Natural killer cell (primary cell): Measurements from ENCODE around the gene FMN1. TPM values are rescaled to one million over a fixed set of nuclear protein-coding genes. Genes with fewer than 3 reads are reported as not detected.

Experiments used
- ATAC-seq, 3 donors: fragments of 150-1000 bp in 2 of 3; fragments of 200-7000 bp in 1 of 3; cut with Tn5 transposase; 1 replicate in 1 of 3; 2 replicates in 2 of 3; pipeline ENCODE4 v1.10.0; 2021; ENCODE audit warnings: mild to moderate bottlenecking in 2 of 3, moderate library complexity in 2 of 3
- DNase-seq, 2 donors: peaks; one replicate each; pipeline versions ENCODE4 v3.0.0 to v3.0.0-alpha.2; 2013 to 2021; ENCODE audit warnings: mixed read lengths in 1 of 2
- H3K27ac ChIP-seq: one replicate; pipeline ENCODE4 v1.5.1; 2013; ENCODE audit warnings: mild to moderate bottlenecking, low read length
- H3K27me3 ChIP-seq: one replicate; pipeline ENCODE4 v1.6.1; 2013; ENCODE audit warnings: low read length; ENCODE audit not compliant: control insufficient read depth, insufficient read depth
- H3K36me3 ChIP-seq: one replicate; pipeline ENCODE4 v1.6.1; 2013; ENCODE audit warnings: low read length; ENCODE audit not compliant: control insufficient read depth, insufficient read depth
- H3K4me1 ChIP-seq: one replicate; pipeline ENCODE4 v1.6.1; 2013; ENCODE audit warnings: low read length; ENCODE audit not compliant: control insufficient read depth, insufficient read depth
- H3K4me3 ChIP-seq: one replicate; pipeline ENCODE4 v1.5.1; 2013; ENCODE audit warnings: low read length
- H3K9me3 ChIP-seq: one replicate; pipeline ENCODE4 v1.6.1; 2013; ENCODE audit warnings: low read length; ENCODE audit not compliant: control insufficient read depth, insufficient read depth
- H3K27ac Mint-ChIP-seq, 2 donors: one replicate each; pipeline ENCODE4 v1.8.0; 2022; ENCODE audit warnings: mild to moderate bottlenecking in 2 of 2, mixed read lengths in 2 of 2, moderate library complexity in 1 of 2
- H3K27me3 Mint-ChIP-seq, 2 donors: one replicate each; pipeline ENCODE4 v1.8.0; 2022; ENCODE audit warnings: low read depth in 2 of 2, mixed read lengths in 2 of 2
- H3K36me3 Mint-ChIP-seq: one replicate; pipeline ENCODE4 v1.8.0; 2022; ENCODE audit warnings: mixed read lengths
- H3K4me1 Mint-ChIP-seq, 2 donors: one replicate each; pipeline ENCODE4 v1.8.0; 2022; ENCODE audit warnings: mixed read lengths in 2 of 2
- H3K4me3 Mint-ChIP-seq: one replicate; pipeline ENCODE4 v1.8.0; 2022; ENCODE audit warnings: mild to moderate bottlenecking, moderate library complexity, mixed read lengths
- H3K9me3 Mint-ChIP-seq, 2 donors: one replicate each; pipeline ENCODE4 v1.8.0; 2022; ENCODE audit warnings: mixed read lengths in 2 of 2
- CTCF ChIP-seq: fragments of 200-600 bp; IDR thresholded peaks from one replicate; pipeline ENCODE4 v1.8.0; 2022; ENCODE audit warnings: antibody characterized with exemption
- WGBS: methylation state at CpG from one replicate; pipeline ENCODE4 v1.1.7; 2013; ENCODE audit warnings: missing lambda C conversion rate; ENCODE audit not compliant: insufficient coverage; 5-methylcytosine and 5-hydroxymethylcytosine counted together
- intact Hi-C: fragments of 100-400 bp; cut with micrococcal nuclease; formaldehyde crosslinking; loops from one replicate; pipeline ENCODE4 v1.14.2; 2022
- total RNA-seq, 4 donors: library from RNA; stranded (reverse); fragments of 120-200 nt in 1 of 4; gene quantifications; one replicate each; pipeline versions ENCODE4 v1.2.3 to v1.2.4, GENCODE V29; 2013 to 2022

FMN1 gene
- total RNA-seq, 3 donors from 2014 or later (not counting 1 experiment from before 2014, with no cell fraction given) = 2.0 to 19.2 (median 2.2) TPM

GRCh38 chr15:33098094-33099058 is 96.1 kb downstream of the FMN1 start:
- Mint-ChIP-seq H3K36me3 (no peaks in the 10 kb centered on the region), H3K27ac (no peak overlapping the region), H3K4me3 (no peak overlapping the region), H3K27me3 (no peaks in the 10 kb centered on the region), H3K4me1 (peaks cover 0 to 8% of the 10 kb centered on the region in 2 donors), H3K9me3 (no peaks in the 10 kb centered on the region)
- no peaks in the 10 kb centered on the region for H3K36me3 ChIP-seq
- no peaks in the 10 kb centered on the region for H3K4me1 ChIP-seq
- no peak for DNase-seq
- no peak overlapping the region for H3K27ac ChIP-seq
- no peaks in the 10 kb centered on the region for H3K9me3 ChIP-seq
- TF ChIP-seq CTCF = no peak
- WGBS = 81% methylated on average over 6 of the region's 7 CpGs
- H3K4me3 ChIP-seq = no peak overlapping the region
- H3K27me3 ChIP-seq = no peaks in the 10 kb centered on the region
- ATAC-seq = no peak
- intact Hi-C loops = no loop called here

GRCh38 chr15:33096134-33096533 is 98.4 kb downstream of the FMN1 start:
- Mint-ChIP-seq H3K36me3 (no peaks in the 10 kb centered on the region), H3K27me3 (no peaks in the 10 kb centered on the region), H3K4me1 (peaks cover 0 to 17% of the 10 kb centered on the region in 2 donors), H3K27ac (no peak overlapping the region), H3K4me3 (no peak overlapping the region), H3K9me3 (no peaks in the 10 kb centered on the region)
- intact Hi-C loops = no loop called here
- TF ChIP-seq CTCF = no peak
- 91% methylated on average over 3 of the region's 3 CpGs for WGBS
- Histone ChIP-seq H3K4me1 (no peaks in the 10 kb centered on the region), H3K4me3 (no peak overlapping the region), H3K27ac (no peak overlapping the region), H3K9me3 (no peaks in the 10 kb centered on the region), H3K27me3 (no peaks in the 10 kb centered on the region), H3K36me3 (no peaks in the 10 kb centered on the region)
- ATAC-seq (no peak), DNase-seq (no peak)

- Mint-ChIP-seq H3K27ac (no peak overlapping the region), H3K27me3 (no peaks in the 10 kb centered on the region), H3K4me1 (peaks cover 0 to 17% of the 10 kb centered on the region in 2 donors), H3K36me3 (no peaks in the 10 kb centered on the region), H3K4me3 (no peak overlapping the region), H3K9me3 (no peaks in the 10 kb centered on the region)
- Histone ChIP-seq H3K36me3 (no peaks in the 10 kb centered on the region), H3K4me3 (no peak overlapping the region), H3K4me1 (no peaks in the 10 kb centered on the region), H3K27ac (no peak overlapping the region), H3K9me3 (no peaks in the 10 kb centered on the region), H3K27me3 (no peaks in the 10 kb centered on the region)
- WGBS = 80% methylated on average over 1 of the region's 2 CpGs
- intact Hi-C loops = no loop called here
- no peak for ATAC-seq
- DNase-seq = no peak
- no peak for TF ChIP-seq CTCF
Measured at GRCh38 chr15:33095641-33096040, 98.9 kb downstream of the FMN1 start.
